Measurements from ENCODE around the gene TMEM63B. TPM values are rescaled to one million over a fixed set of nuclear protein-coding genes. Genes with fewer than 3 reads are reported as not detected.

TMEM63B gene
- total RNA-seq, 4 donors from 2014 or later: 11.3 to 32.0 (median 23.9) TPM

- Histone ChIP-seq H3K27ac (no peak overlapping the region), H3K4me3 (no peak overlapping the region), H3K27me3 (no peaks in the 10 kb centered on the region), H3K36me3 (no peaks in the 10 kb centered on the region), H3K4me1 (peaks cover 0 to 25% (median 8%) of the 10 kb centered on the region in 3 donors), H3K9me3 (no peaks in the 10 kb centered on the region)
- TF ChIP-seq CTCF (IDR thresholded peaks at IDR 0.05) (no peak), POLR2AphosphoS5 (IDR thresholded peaks at IDR 0.05) (no peak), POLR2A (IDR thresholded peaks at IDR 0.05) (no peak), EP300 (IDR thresholded peaks at IDR 0.05) (no peak)
- 92% methylated on average over 2 of the region's 11 CpGs; no CpG with 5 or more reads in 1 of the 2 donors for WGBS, 2 donors (ENCODE audit: low coverage in 1 of 2)
- ATAC-seq: no peak
Observed at GRCh38 chr6:44080561-44081521, 46.5 kb upstream of the TMEM63B start.

- Histone ChIP-seq H3K27ac (no peak overlapping the region), H3K9me3 (no peaks in the 10 kb centered on the region), H3K4me3 (no peak overlapping the region), H3K27me3 (no peaks in the 10 kb centered on the region), H3K4me1 (peaks cover 0 to 16% (median 3%) of the 10 kb centered on the region in 3 donors), H3K36me3 (no peaks in the 10 kb centered on the region)
- no peak for TF ChIP-seq EP300 (IDR thresholded peaks at IDR 0.05)
- no peak for TF ChIP-seq POLR2AphosphoS5 (IDR thresholded peaks at IDR 0.05)
- no peak for TF ChIP-seq POLR2A (IDR thresholded peaks at IDR 0.05)
- TF ChIP-seq CTCF (IDR thresholded peaks at IDR 0.05): no peak
- 100% methylated on average over 1 to 3 of the region's 6 CpGs for WGBS, 2 donors (ENCODE audit: low coverage in 1 of 2)
- ATAC-seq: no peak
Observed at GRCh38 chr6:44081753-44082152, 45.6 kb upstream of the TMEM63B start.

- Histone ChIP-seq H3K9me3 (no peaks in the 10 kb centered on the region), H3K36me3 (no peaks in the 10 kb centered on the region), H3K4me1 (peaks cover 0 to 13% (median 0%) of the 10 kb centered on the region in 3 donors), H3K4me3 (no peak overlapping the region), H3K27ac (no peak overlapping the region), H3K27me3 (no peaks in the 10 kb centered on the region)
- no peak for ATAC-seq
- TF ChIP-seq POLR2A (IDR thresholded peaks at IDR 0.05) (no peak), POLR2AphosphoS5 (IDR thresholded peaks at IDR 0.05) (no peak), EP300 (IDR thresholded peaks at IDR 0.05) (no peak), CTCF (IDR thresholded peaks at IDR 0.05) (no peak)
- WGBS, 2 donors (ENCODE audit: low coverage in 1 of 2): 53 to 83% methylated on average over 2 to 4 of the region's 8 CpGs
Observed at GRCh38 chr6:44082872-44083321, 44.5 kb upstream of the TMEM63B start.

DNA sequence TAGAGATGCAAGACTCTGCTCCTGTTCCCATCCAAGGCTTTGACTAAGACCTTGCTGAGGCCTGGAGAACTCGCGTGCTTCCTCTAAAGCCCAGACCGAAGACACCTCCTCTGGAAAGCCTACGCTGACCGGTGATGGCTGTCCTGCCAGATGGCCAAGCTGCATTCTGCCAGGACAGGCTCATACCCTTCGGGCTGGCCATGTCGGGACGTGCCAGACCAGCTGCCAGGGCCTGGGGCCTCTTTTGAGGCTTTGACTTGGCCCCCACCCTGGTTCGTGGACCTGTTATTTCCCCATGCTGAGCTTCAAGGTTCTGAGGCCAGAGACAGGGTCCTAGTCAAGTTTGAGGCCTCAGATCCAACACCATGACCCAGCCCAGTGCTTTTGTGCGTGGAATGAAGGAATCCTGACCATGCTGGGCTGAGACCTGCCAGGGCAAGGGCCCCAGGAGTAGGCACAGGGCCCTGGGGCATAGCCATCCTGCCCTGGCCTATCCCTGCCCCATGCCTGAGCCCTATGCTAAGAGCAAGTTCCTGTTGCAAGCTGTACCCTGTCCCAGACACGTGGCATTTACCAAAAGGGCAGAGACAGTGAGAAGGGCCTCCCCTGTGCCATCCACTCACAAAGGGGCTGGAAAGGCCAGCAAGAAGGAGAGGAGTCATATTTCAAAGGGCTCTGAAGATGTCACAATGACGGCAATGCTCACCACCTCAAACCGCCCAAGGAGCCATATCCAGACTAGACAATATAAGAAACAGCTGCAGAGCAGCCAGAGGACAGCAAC is 42.9 kb upstream of the TMEM63B start:
- Histone ChIP-seq H3K4me1 (peaks cover 0 to 5% (median 0%) of the 10 kb centered on the region in 3 donors), H3K36me3 (peaks cover 0 to 6% of the 10 kb centered on the region in 2 donors), H3K27ac (no peak overlapping the region), H3K9me3 (no peaks in the 10 kb centered on the region), H3K4me3 (no peak overlapping the region), H3K27me3 (no peaks in the 10 kb centered on the region)
- no peak for ATAC-seq
- no peak for TF ChIP-seq EP300 (IDR thresholded peaks at IDR 0.05)
- TF ChIP-seq CTCF (IDR thresholded peaks at IDR 0.05): no peak
- no peak for TF ChIP-seq POLR2A (IDR thresholded peaks at IDR 0.05)
- no peak for TF ChIP-seq POLR2AphosphoS5 (IDR thresholded peaks at IDR 0.05)
- 90 to 94% methylated on average over 4 to 5 of the region's 13 CpGs for WGBS, 2 donors (ENCODE audit: low coverage in 1 of 2)
